Activated CD8-positive, alpha-beta memory T cell treated with anti-CD3 and anti-CD28 coated beads for 48 hours (primary cell): ENCODE measurements around the gene PRCD.

Source experiments
- DNase-seq, 3 experiments: peaks; one replicate each; pipeline ENCODE4 v3.0.0-alpha.2; 2020; ENCODE audit warnings: low read depth in 2 of 3, low spot score in 2 of 3

Gene PRCD

DNA sequence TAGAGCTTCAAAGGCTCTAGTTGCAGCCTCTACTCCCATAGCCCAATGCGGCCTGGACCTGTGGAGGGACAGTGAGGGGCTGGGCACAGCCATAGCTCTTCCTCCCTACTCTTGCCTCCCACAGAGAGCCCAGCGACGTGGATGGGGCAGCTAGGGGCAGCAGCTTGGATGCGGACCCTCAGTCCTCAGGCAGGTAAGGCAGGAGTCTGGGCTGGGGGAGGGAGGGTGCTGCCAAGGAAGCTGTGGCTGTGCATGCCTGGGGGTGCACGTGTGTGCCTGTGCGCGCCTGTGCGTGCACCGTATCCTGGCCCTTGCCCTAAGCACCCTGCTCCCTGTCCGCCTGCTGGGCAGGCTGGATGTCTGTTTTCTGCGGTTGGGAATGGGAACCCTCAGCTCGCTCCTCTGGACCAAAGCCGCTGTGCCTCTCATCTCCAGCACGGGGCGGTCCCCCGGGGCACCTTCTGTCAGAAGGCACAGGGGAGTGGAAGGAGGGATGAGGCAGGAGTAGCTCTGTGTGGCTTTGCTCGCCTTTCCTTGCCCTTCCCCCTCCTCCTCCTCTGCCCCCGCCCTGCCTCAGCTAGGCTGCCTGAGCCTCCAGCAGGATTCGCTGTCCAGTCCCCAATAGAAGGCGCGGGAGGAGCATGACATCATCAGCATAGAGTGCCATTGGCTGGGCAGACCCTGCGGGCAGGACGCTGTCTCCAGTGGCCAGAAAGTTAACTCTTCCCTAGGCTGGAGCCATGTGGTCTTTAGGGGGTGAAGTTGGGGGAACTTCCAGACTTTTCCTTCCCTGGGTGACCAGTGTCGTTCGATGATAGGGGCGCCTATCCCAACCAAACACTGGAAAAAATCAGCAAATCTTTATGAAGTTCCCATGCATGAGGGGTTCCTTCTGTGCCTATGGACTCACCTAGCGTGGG lies 797 bp downstream of the PRCD start:
- no peak for DNase-seq

DNA sequence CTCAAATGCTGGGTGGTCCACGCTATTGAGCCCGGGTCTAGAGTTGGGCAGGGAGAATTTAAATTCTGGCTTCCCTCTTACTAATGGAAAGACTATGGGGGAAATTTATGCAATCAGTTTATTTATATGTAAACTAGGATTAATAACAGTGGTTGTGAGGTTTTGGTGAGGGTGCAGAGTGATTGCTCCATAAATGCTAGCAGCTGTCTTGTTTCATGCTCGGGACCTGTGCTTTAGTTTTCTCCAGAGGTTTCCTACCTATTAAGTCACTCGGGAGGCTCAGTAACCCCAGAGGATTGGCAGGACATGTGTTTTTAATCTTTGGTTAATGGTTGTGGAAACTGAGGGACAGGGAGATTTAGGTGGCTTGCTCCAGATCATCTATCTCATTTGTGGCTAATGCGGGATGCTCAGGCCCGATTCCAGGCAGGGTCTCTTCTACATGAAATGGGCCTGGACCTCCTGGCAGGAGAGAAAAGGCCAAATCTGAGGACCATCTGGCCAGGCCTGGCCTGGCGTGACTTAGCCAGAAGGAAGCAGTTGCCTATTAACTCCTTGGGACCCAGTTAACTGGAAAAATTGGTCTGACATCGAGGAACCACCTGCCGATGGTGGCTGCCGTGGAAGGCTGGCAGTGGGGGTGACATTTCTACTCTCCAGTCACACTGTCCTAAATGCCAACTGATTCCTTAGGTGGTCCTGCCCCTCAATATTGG lies 2.1 kb downstream of the PRCD start:
- no peak for DNase-seq

DNA sequence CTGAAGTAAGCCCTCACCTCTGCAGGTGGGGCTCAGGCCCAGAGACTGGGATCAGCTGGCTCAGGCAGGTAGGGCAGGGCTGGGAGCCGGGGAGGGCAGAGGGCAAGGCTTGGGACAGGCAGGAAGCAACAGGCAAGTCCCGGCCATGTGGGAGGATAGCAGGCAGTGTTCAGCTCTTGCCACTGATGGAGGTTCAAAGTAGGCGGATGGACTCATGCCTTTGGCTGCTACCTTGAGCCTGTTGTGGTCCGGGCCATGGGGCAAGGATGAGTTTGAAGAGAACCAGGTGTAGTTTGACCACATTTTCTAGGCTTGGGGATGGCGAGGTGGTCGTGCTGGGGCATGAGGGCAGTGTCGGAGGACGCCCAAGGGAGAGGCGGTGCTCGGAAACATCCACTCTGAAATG lies 2.7 kb downstream of the PRCD start:
- no peak for DNase-seq

GRCh38 chr17:76542984-76543383 lies 3.1 kb downstream of the PRCD start:
- no peak for DNase-seq

GRCh38 chr17:76543482-76543825 lies 3.6 kb downstream of the PRCD start:
- no peak for DNase-seq

GRCh38 chr17:76543826-76544545 lies 4.1 kb downstream of the PRCD start:
- DNase-seq, result no peak

- no peak for DNase-seq
These were observed 4.9 kb downstream of the PRCD start for GRCh38 chr17:76544546-76545365.

- no peak for DNase-seq
These were observed 6.2 kb downstream of the PRCD start for GRCh38 chr17:76545918-76546555.

DNA sequence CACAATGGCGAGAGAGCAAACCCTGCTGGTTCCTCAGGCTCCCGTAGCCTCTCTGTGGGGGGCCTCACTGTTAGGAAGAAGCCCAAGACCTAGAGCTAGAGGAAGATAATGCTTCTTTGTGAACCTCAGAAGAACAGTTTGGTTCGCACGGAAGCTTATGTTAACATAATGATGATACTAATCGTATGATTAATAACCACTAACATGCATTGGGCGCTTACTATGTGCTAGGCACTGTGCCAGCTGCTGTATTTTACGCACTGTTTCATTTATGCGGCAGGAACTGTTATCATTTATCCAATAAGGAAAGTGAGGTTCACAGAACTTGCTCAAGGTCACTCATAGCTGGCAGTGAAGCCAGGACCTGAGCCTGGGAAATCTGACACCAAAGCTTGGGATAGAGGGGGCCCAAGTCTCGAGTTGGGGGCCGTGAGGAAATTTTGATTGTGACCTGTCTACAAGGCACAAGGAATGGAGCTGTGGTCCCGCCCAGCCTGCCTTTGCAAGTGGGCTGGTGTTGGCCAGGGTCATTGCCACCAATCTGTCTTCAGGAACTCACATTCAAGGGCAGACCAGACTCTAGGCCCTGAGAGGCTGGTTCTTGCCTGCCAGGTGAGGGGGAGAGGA lies 6.8 kb downstream of the PRCD start:
- no peak for DNase-seq

- DNase-seq, result no peak
These were observed 7.4 kb downstream of the PRCD start for GRCh38 chr17:76547183-76547641.

- DNase-seq, result no peak
These were observed 7.9 kb downstream of the PRCD start for GRCh38 chr17:76547642-76548202.

- no peak for DNase-seq
These were observed 8.8 kb downstream of the PRCD start for GRCh38 chr17:76548378-76549214.

- DNase-seq, result no peak
These were observed 9.3 kb downstream of the PRCD start for GRCh38 chr17:76549215-76549518.

GRCh38 chr17:76549539-76549938 lies 9.7 kb downstream of the PRCD start:
- no peak for DNase-seq

DNA sequence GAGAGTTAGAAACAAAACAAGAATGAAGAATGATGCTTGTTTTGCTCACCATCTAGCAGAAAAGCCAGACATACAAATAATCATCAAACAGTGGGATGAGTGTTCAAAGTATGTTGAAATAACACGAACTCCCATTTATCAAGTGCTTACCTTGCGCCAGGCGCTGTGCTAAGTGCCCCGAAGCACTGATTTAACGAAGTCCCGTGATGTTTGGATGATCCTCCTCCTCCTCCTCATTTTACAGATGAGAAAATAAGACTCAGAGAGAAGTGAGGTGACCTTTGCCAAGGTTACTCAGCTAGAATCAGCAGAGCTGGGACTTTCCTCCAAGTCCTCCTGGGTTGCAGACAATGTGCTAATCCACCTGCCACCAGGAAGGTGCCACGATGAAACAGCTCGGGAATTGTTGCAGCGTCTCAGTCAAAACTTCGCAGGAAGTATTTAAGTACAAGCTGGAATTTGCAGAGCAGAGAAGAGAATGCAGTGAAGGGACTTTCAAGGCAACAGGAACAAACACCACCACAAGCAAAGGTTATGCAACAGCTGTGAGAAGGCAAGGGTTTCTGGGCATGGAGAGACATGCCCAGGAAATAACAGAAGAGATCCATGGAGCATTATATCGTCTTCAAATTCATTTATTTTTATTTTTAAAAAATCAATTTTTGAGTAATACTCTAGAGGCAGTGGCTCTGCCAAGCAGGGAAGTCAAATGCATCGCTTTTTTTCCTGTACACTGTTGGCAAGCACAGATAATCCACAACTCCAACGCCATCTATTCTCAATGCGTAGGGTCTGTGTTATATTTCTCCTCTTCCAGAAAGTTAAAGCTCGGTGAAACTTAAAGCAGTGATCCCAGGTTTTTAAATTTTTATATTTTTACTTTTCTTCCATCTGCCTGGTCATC lies 11.1 kb downstream of the PRCD start:
- no peak for DNase-seq

- no peak for DNase-seq
These were observed 11.8 kb downstream of the PRCD start for GRCh38 chr17:76551685-76552084.

GRCh38 chr17:76553178-76553908 lies 13.5 kb downstream of the PRCD start:
- DNase-seq, result no peak
